H1 (cell line): ENCODE measurements around the gene OR5J2. TPM values are rescaled to one million over a fixed set of nuclear protein-coding genes. Genes with fewer than 3 reads are reported as not detected.

Experiments used
- CTCF ChIA-PET: fragments of 300-600 bp; sonication (Branson Sonifier 250); formaldehyde crosslinking; loops from one replicate; lab custom pipeline; 2021; ENCODE audit not compliant: partially characterized antibody; lab: Charles Lee
- POLR2A ChIA-PET: fragments of 300-600 bp; sonication (Branson Sonifier 250); formaldehyde crosslinking; loops from one replicate; lab custom pipeline; 2021; ENCODE audit warnings: inconsistent platforms; ENCODE audit not compliant: partially characterized antibody; lab: Charles Lee
- DNase-seq, 2 experiments: peaks; one replicate each; pipeline versions ENCODE4 v3.0.0 to v3.0.0-alpha.2; 2010 to 2022; ENCODE audit warnings: low spot score in 2 of 2, low read depth in 1 of 2, mixed read lengths in 1 of 2
- FAIRE-seq: peaks from 2 replicates; lab custom pipeline; 2011; peaks lifted over from hg19 to GRCh38; lab: Jason Lieb, UNC
- H2AFZ ChIP-seq: 2 replicates; pipeline ENCODE4 v1.8.1; 2012; ENCODE audit warnings: low read length, inconsistent platforms
- H2AK5ac ChIP-seq: 2 replicates; pipeline ENCODE4 v1.6.1; 2013; ENCODE audit warnings: low read depth, low read length
- H2BK120ac ChIP-seq: replicated peaks from 2 replicates; pipeline ENCODE3; 2013; ENCODE audit warnings: low read depth, low read length, inconsistent platforms
- H2BK12ac ChIP-seq: 2 replicates; pipeline ENCODE4 v1.6.1; 2013; ENCODE audit warnings: low read depth, low read length
- H2BK15ac ChIP-seq: 2 replicates; pipeline ENCODE4 v1.6.1; 2013; ENCODE audit warnings: low read length
- H2BK20ac ChIP-seq: 2 replicates; pipeline ENCODE4 v1.6.1; 2013; ENCODE audit warnings: low read length
- H2BK5ac ChIP-seq: 2 replicates; pipeline ENCODE4 v1.6.1; 2013; ENCODE audit warnings: low read depth, low read length
- H3K14ac ChIP-seq: 2 replicates; pipeline ENCODE4 v1.6.1; 2013; ENCODE audit warnings: inconsistent platforms; ENCODE audit not compliant: insufficient read length
- H3K18ac ChIP-seq: 2 replicates; pipeline ENCODE4 v1.6.1; 2013; ENCODE audit warnings: low read length; ENCODE audit errors: extremely low read depth
- H3K23ac ChIP-seq: 2 replicates; pipeline ENCODE4 v1.6.1; 2013; ENCODE audit warnings: inconsistent platforms; ENCODE audit not compliant: insufficient read length
- H3K23me2 ChIP-seq: 2 replicates; pipeline ENCODE4 v1.6.1; 2013; ENCODE audit warnings: low read depth, low read length
- H3K27ac ChIP-seq: 2 replicates; pipeline ENCODE4 v1.6.1; 2011; ENCODE audit warnings: low read depth, low read length, inconsistent platforms
- H3K27me3 ChIP-seq, 4 experiments: replicated peaks in 1 of 4; 1 replicate in 1 of 4; 2 replicates in 3 of 4; pipeline versions ENCODE4 v1.6.1 to v1.8.1; 2011 to 2013; ENCODE audit warnings: low read length in 3 of 4, mild to moderate bottlenecking in 3 of 4, inconsistent platforms in 2 of 4, mixed read lengths in 2 of 4, moderate library complexity in 1 of 4; ENCODE audit not compliant: control insufficient read depth in 3 of 4, insufficient read depth in 3 of 4; ENCODE audit errors: extremely low read depth in 1 of 4
- H3K36me3 ChIP-seq, 4 experiments: 2 replicates each; pipeline versions ENCODE4 v1.6.1 to v1.8.1; 2011 to 2013; ENCODE audit warnings: mild to moderate bottlenecking in 4 of 4, low read length in 3 of 4, moderate library complexity in 2 of 4, control low read depth in 1 of 4, inconsistent platforms in 1 of 4; ENCODE audit not compliant: insufficient read depth in 4 of 4, control insufficient read depth in 2 of 4
- H3K4ac ChIP-seq: replicated peaks from 2 replicates; pipeline ENCODE3; 2013; ENCODE audit warnings: low read length, low read depth, mixed read lengths, inconsistent platforms; ENCODE audit not compliant: insufficient read length
- H3K4me1 ChIP-seq, 4 experiments: replicated peaks in 1 of 4; 1 replicate in 1 of 4; 2 replicates in 3 of 4; pipeline versions ENCODE4 v1.6.1 to v1.8.1; 2011 to 2013; ENCODE audit warnings: low read length in 3 of 4, inconsistent platforms in 2 of 4, mixed read lengths in 1 of 4; ENCODE audit not compliant: insufficient read depth in 4 of 4, control insufficient read depth in 3 of 4
- H3K4me2 ChIP-seq, 2 experiments: 2 replicates each; pipeline versions ENCODE4 v1.6.1 to v1.8.1; 2011 to 2013; ENCODE audit warnings: low read depth in 2 of 2, low read length in 2 of 2, control low read depth in 1 of 2, inconsistent platforms in 1 of 2, mild to moderate bottlenecking in 1 of 2; ENCODE audit not compliant: insufficient read depth in 1 of 2
- H3K4me3 ChIP-seq, 4 experiments: fragments of 200-600, 300-600 bp in 1 of 4; sonication (generic), shearing (Covaris generic), sonication (Bioruptor Twin) in 1 of 4; 2 replicates each; pipeline versions ENCODE4 v1.5.1 to v1.8.1; 2011 to 2016; ENCODE audit warnings: low read length in 4 of 4, low read depth in 3 of 4, control low read depth in 2 of 4, inconsistent platforms in 2 of 4, mild to moderate bottlenecking in 2 of 4, mixed read lengths in 1 of 4, moderate library complexity in 1 of 4; ENCODE audit not compliant: insufficient read depth in 2 of 4; ENCODE audit errors: extremely low read depth in 1 of 4
- H3K56ac ChIP-seq: replicated peaks from 2 replicates; pipeline ENCODE3; 2013; ENCODE audit warnings: low read depth, mild to moderate bottlenecking, mixed read lengths, low read length, inconsistent platforms; ENCODE audit not compliant: insufficient read length
- H3K79me1 ChIP-seq: 2 replicates; pipeline ENCODE4 v1.6.1; 2013; ENCODE audit warnings: low read depth, low read length, control low read depth
- H3K79me2 ChIP-seq, 2 experiments: 2 replicates each; pipeline versions ENCODE4 v1.6.1 to v1.8.1; 2012 to 2013; ENCODE audit warnings: low read length in 2 of 2, mild to moderate bottlenecking in 2 of 2, inconsistent platforms in 1 of 2; ENCODE audit not compliant: insufficient read depth in 2 of 2, control insufficient read depth in 1 of 2
- H3K9ac ChIP-seq, 4 experiments: replicated peaks in 1 of 4; 1 replicate in 1 of 4; 2 replicates in 3 of 4; pipeline versions ENCODE4 v1.6.1 to v1.8.1; 2011 to 2013; ENCODE audit warnings: low read depth in 3 of 4, low read length in 3 of 4, control low read depth in 2 of 4, mild to moderate bottlenecking in 2 of 4, moderate library complexity in 2 of 4, inconsistent platforms in 1 of 4; ENCODE audit errors: extremely low read depth in 1 of 4
- H3K9me3 ChIP-seq, 2 experiments: 2 replicates each; pipeline versions ENCODE4 v1.6.1 to v1.8.1; 2012 to 2013; ENCODE audit warnings: mild to moderate bottlenecking in 2 of 2, moderate library complexity in 2 of 2, control low read depth in 1 of 2, inconsistent platforms in 1 of 2, low read depth in 1 of 2, low read length in 1 of 2, mixed read lengths in 1 of 2; ENCODE audit not compliant: insufficient read depth in 2 of 2
- H4K20me1 ChIP-seq, 2 experiments: replicated peaks in 1 of 2; 2 replicates each; pipeline versions ENCODE3 to v1.8.1; 2011 to 2013; ENCODE audit warnings: inconsistent platforms in 2 of 2, low read length in 2 of 2, mild to moderate bottlenecking in 1 of 2; ENCODE audit not compliant: insufficient read depth in 2 of 2, control insufficient read depth in 1 of 2
- H4K5ac ChIP-seq: 2 replicates; pipeline ENCODE4 v1.6.1; 2013; ENCODE audit warnings: low read length, low read depth, mixed read lengths, inconsistent platforms; ENCODE audit not compliant: insufficient read length
- H4K8ac ChIP-seq: 2 replicates; pipeline ENCODE4 v1.8.0; 2013; ENCODE audit warnings: mild to moderate bottlenecking, moderate library complexity, low read length, inconsistent platforms; ENCODE audit not compliant: insufficient read depth; ENCODE audit errors: extremely low read depth
- H4K91ac ChIP-seq: replicated peaks from 2 replicates; pipeline ENCODE3; 2013; ENCODE audit warnings: low read length, mixed read lengths, inconsistent platforms; ENCODE audit not compliant: insufficient read length
- BACH1 ChIP-seq: IDR thresholded peaks from 2 replicates; pipeline ENCODE4 v1.6.1; 2012; ENCODE audit warnings: low read length, improper control_type of control experiment
- BCL11A ChIP-seq, 2 experiments: IDR thresholded peaks; one replicate each; pipeline ENCODE4 v1.6.1; 2011; ENCODE audit warnings: low read depth in 2 of 2, low read length in 2 of 2, mild to moderate bottlenecking in 2 of 2
- BRCA1 ChIP-seq: IDR thresholded peaks from 2 replicates; pipeline ENCODE4 v1.6.1; 2012; ENCODE audit warnings: low read depth, low read length, improper control_type of control experiment
- CHD1 ChIP-seq: IDR thresholded peaks from 2 replicates; pipeline ENCODE4 v1.6.1; 2012; ENCODE audit warnings: low read depth, low read length, improper control_type of control experiment
- EGR1 ChIP-seq: IDR thresholded peaks from 2 replicates; pipeline ENCODE4 v1.6.1; 2011; ENCODE audit warnings: low read depth, low read length, borderline replicate concordance
- EZH2 ChIP-seq: fragments of 200-600 bp; sonication (generic); IDR thresholded peaks from 2 replicates; pipeline ENCODE4 v1.7.1; 2012; ENCODE audit warnings: low read depth, mild to moderate bottlenecking, moderate library complexity, low read length, inconsistent platforms; ENCODE audit not compliant: severe bottlenecking
- JUND ChIP-seq: IDR thresholded peaks from 2 replicates; pipeline ENCODE4 v1.6.1; 2011; ENCODE audit warnings: mild to moderate bottlenecking, improper control_type of control experiment, low read length
- MAFK ChIP-seq: IDR thresholded peaks from 2 replicates; pipeline ENCODE4 v1.6.1; 2012; ENCODE audit warnings: low read depth, mild to moderate bottlenecking, improper control_type of control experiment, low read length
- NANOG ChIP-seq: IDR thresholded peaks from 2 replicates; pipeline ENCODE4 v1.6.1; 2011; ENCODE audit warnings: low read length, low read depth, mild to moderate bottlenecking, inconsistent platforms; ENCODE audit not compliant: insufficient read depth, poor library complexity, severe bottlenecking
- NRF1 ChIP-seq: IDR thresholded peaks from 2 replicates; pipeline ENCODE4 v1.6.1; 2011; ENCODE audit warnings: mild to moderate bottlenecking, low read depth, low read length, improper control_type of control experiment
- POLR2A ChIP-seq, 2 experiments: IDR thresholded peaks; 1 replicate in 1 of 2; 2 replicates in 1 of 2; pipeline ENCODE4 v1.6.1; 2011; ENCODE audit warnings: low read depth in 2 of 2, low read length in 2 of 2, mild to moderate bottlenecking in 2 of 2; ENCODE audit errors: control extremely low read depth in 1 of 2
- RNF2 ChIP-seq: fragments of 200-900, 300-1000 bp; sonication (generic); IDR thresholded peaks from 2 replicates; pipeline ENCODE4 v1.7.1; 2016; ENCODE audit warnings: borderline replicate concordance, low read depth, mild to moderate bottlenecking, antibody characterized with exemption, low read length; ENCODE audit not compliant: poor library complexity, severe bottlenecking; ENCODE audit errors: missing control alignments
- SUZ12 ChIP-seq: fragments of 200-600 bp; sonication (generic); IDR thresholded peaks from 2 replicates; pipeline ENCODE4 v1.6.1; 2012; ENCODE audit warnings: mild to moderate bottlenecking, inconsistent platforms, low read length, moderate library complexity, mixed read lengths
- TAF7 ChIP-seq: optimal IDR thresholded peaks from 2 replicates; pipeline ENCODE3; 2011; ENCODE audit warnings: low read depth, mild to moderate bottlenecking, inconsistent platforms, low read length, moderate library complexity, borderline replicate concordance
- TEAD4 ChIP-seq: IDR thresholded peaks from 2 replicates; pipeline ENCODE4 v1.6.1; 2012; ENCODE audit warnings: low read depth, low read length, inconsistent platforms, mixed read lengths
- polyA plus RNA-seq, 7 experiments: library from polyadenylated mRNA; depleted of rRNA in 3 of 7; stranded (reverse) in 5 of 7; unstranded in 2 of 7; fragments of >200 nt in 5 of 7; fragments of 200-250 nt in 2 of 7; gene quantifications; 1 replicate in 5 of 7; 2 replicates in 1 of 7; 4 replicates in 1 of 7; pipeline versions ENCODE4 v1.2.1 to v1.2.3, GENCODE V29; 2011 to 2013; ENCODE audit warnings: missing spikeins in 2 of 7, mixed read lengths in 2 of 7
- total RNA-seq: library from RNA; stranded (reverse); fragmentation: NEBNext Ultra II Directional; extraction: Animal tissue kit (Norgen Biotek cat#: 25700); gene quantifications from 2 replicates; pipeline ENCODE4 v1.2.1, GENCODE V29; 2021

The OR5J2 gene
- total and polyA plus RNA-seq, 2 of the 8 experiments (the other 6 are each of a cell fraction or from before 2014, with no cell fraction given), result not detected

GRCh38 chr11:56140151-56140661, 36.2 kb upstream of the OR5J2 start, which contains the start of gene OR8J3:
TSS of gene OR8J3 (minus strand) at chr11:56140201. CDS start at chr11:56137718, 2,483 bp downstream.
- ChIA-PET POLR2A (no interaction called here), CTCF (no interaction called here)
- Histone ChIP-seq H2BK20ac (no peak within 1 kb of the TSS), H3K9me3 (0 out of 4 replicates have a peak, but pooled peaks cover 0 to 6% of the 10 kb centered on the region in 2 experiments), H2BK5ac (no peak within 1 kb of the TSS), H2AK5ac (no peak within 1 kb of the TSS), H4K91ac (no peak within 1 kb of the TSS), H3K9ac (no peak within 1 kb of the TSS), H3K23me2 (no peaks in the 10 kb centered on the region), H4K20me1 (no peaks in the 10 kb centered on the region), H3K27ac (no peak within 1 kb of the TSS), H3K56ac (no peak within 1 kb of the TSS), H3K4me1 (no peaks in the 10 kb centered on the region), H2BK120ac (no peak within 1 kb of the TSS), H4K8ac (no peak within 1 kb of the TSS), H3K23ac (no peak within 1 kb of the TSS), H3K4ac (no peak within 1 kb of the TSS), H4K5ac (no peak within 1 kb of the TSS), H3K14ac (no peak within 1 kb of the TSS), H3K4me2 (no peak within 1 kb of the TSS), H3K36me3 (no peaks in the 10 kb centered on the region), H2BK12ac (no peak within 1 kb of the TSS), H2BK15ac (no peak within 1 kb of the TSS), H3K79me2 (no peaks in the 10 kb centered on the region), H2AFZ (no peak within 1 kb of the TSS), H3K27me3 (no peaks in the 10 kb centered on the region), H3K4me3 (no peak within 1 kb of the TSS), H3K18ac (no peak within 1 kb of the TSS), H3K79me1 (no peaks in the 10 kb centered on the region)
- TF ChIP-seq NRF1 (no peak), NANOG (no peak), BACH1 (no peak), BRCA1 (no peak), TAF7 (no peak), JUND (no peak), CHD1 (no peak), POLR2A (IDR thresholded peaks at IDR 0.05; ENCODE audit: control extremely low read depth in 1 of 2, low read depth in 2 of 2, low read length in 2 of 2) (no peak), EGR1 (no peak), TEAD4 (no peak), BCL11A (IDR thresholded peaks at IDR 0.05; ENCODE audit: low read depth in 2 of 2, low read length in 2 of 2) (no peak), EZH2 (no peak), SUZ12 (no peak), RNF2 (no peak), MAFK (no peak)
- FAIRE-seq, result no peak
- no peak for DNase-seq
